H1 (cell line): ENCODE data around the gene NUP205. TPM values are rescaled to one million over a fixed set of nuclear protein-coding genes. Genes with fewer than 3 reads are reported as not detected.

Experiments used
- polyA plus RNA-seq, 7 experiments: library from polyadenylated mRNA; depleted of rRNA in 3 of 7; stranded (reverse) in 5 of 7; unstranded in 2 of 7; fragments of >200 nt in 5 of 7; fragments of 200-250 nt in 2 of 7; gene quantifications; 1 replicate in 5 of 7; 2 replicates in 1 of 7; 4 replicates in 1 of 7; pipeline versions ENCODE4 v1.2.1 to v1.2.3, GENCODE V29; 2011 to 2013; ENCODE audit warnings: missing spikeins in 2 of 7, mixed read lengths in 2 of 7
- total RNA-seq: library from RNA; stranded (reverse); fragmentation: NEBNext Ultra II Directional; extraction: Animal tissue kit (Norgen Biotek cat#: 25700); gene quantifications from 2 replicates; pipeline ENCODE4 v1.2.1, GENCODE V29; 2021
- TF ChIP-seq, protein P1 (sequence below): fragments of 300-600 bp; sonication (generic); IDR thresholded peaks from 2 replicates; pipeline ENCODE4 v1.7.1; 2012; ENCODE audit warnings: low read length, moderate library complexity, mild to moderate bottlenecking, inconsistent platforms; ENCODE audit not compliant: insufficient replicate concordance

NUP205 gene
- total and polyA plus RNA-seq, 2 of the 8 experiments (the other 6 are each of a cell fraction or from before 2014, with no cell fraction given), result 148 to 216 TPM

DNA sequence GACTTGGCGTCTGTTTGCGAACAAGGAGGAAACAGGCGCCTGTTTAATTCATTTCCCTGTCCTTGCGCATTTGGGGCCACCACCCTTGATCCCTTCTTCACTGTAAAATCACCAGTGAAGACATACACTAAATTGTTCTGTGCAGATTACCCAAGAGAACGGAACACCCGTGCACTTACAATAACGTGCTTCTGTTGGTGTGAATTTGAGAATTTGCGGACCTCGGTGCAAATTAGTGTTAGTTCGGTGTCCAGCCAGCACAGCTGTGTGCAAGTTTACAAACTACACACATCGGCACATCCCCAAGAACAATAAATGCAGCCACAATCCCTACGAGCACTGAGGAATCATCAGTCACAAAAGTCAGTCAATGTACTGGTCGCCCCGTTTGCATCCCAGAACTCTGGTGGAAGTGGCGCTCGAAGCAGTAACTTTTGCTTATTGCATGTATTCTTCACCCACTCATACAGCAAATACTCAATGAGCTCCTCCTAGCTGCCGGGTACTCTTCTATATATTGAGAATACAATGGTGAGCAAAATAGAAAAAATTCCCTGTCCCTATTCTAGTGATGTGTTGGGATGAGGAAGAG is 47.0 kb upstream of the NUP205 start (continued):
- TF ChIP-seq, protein P1, sequence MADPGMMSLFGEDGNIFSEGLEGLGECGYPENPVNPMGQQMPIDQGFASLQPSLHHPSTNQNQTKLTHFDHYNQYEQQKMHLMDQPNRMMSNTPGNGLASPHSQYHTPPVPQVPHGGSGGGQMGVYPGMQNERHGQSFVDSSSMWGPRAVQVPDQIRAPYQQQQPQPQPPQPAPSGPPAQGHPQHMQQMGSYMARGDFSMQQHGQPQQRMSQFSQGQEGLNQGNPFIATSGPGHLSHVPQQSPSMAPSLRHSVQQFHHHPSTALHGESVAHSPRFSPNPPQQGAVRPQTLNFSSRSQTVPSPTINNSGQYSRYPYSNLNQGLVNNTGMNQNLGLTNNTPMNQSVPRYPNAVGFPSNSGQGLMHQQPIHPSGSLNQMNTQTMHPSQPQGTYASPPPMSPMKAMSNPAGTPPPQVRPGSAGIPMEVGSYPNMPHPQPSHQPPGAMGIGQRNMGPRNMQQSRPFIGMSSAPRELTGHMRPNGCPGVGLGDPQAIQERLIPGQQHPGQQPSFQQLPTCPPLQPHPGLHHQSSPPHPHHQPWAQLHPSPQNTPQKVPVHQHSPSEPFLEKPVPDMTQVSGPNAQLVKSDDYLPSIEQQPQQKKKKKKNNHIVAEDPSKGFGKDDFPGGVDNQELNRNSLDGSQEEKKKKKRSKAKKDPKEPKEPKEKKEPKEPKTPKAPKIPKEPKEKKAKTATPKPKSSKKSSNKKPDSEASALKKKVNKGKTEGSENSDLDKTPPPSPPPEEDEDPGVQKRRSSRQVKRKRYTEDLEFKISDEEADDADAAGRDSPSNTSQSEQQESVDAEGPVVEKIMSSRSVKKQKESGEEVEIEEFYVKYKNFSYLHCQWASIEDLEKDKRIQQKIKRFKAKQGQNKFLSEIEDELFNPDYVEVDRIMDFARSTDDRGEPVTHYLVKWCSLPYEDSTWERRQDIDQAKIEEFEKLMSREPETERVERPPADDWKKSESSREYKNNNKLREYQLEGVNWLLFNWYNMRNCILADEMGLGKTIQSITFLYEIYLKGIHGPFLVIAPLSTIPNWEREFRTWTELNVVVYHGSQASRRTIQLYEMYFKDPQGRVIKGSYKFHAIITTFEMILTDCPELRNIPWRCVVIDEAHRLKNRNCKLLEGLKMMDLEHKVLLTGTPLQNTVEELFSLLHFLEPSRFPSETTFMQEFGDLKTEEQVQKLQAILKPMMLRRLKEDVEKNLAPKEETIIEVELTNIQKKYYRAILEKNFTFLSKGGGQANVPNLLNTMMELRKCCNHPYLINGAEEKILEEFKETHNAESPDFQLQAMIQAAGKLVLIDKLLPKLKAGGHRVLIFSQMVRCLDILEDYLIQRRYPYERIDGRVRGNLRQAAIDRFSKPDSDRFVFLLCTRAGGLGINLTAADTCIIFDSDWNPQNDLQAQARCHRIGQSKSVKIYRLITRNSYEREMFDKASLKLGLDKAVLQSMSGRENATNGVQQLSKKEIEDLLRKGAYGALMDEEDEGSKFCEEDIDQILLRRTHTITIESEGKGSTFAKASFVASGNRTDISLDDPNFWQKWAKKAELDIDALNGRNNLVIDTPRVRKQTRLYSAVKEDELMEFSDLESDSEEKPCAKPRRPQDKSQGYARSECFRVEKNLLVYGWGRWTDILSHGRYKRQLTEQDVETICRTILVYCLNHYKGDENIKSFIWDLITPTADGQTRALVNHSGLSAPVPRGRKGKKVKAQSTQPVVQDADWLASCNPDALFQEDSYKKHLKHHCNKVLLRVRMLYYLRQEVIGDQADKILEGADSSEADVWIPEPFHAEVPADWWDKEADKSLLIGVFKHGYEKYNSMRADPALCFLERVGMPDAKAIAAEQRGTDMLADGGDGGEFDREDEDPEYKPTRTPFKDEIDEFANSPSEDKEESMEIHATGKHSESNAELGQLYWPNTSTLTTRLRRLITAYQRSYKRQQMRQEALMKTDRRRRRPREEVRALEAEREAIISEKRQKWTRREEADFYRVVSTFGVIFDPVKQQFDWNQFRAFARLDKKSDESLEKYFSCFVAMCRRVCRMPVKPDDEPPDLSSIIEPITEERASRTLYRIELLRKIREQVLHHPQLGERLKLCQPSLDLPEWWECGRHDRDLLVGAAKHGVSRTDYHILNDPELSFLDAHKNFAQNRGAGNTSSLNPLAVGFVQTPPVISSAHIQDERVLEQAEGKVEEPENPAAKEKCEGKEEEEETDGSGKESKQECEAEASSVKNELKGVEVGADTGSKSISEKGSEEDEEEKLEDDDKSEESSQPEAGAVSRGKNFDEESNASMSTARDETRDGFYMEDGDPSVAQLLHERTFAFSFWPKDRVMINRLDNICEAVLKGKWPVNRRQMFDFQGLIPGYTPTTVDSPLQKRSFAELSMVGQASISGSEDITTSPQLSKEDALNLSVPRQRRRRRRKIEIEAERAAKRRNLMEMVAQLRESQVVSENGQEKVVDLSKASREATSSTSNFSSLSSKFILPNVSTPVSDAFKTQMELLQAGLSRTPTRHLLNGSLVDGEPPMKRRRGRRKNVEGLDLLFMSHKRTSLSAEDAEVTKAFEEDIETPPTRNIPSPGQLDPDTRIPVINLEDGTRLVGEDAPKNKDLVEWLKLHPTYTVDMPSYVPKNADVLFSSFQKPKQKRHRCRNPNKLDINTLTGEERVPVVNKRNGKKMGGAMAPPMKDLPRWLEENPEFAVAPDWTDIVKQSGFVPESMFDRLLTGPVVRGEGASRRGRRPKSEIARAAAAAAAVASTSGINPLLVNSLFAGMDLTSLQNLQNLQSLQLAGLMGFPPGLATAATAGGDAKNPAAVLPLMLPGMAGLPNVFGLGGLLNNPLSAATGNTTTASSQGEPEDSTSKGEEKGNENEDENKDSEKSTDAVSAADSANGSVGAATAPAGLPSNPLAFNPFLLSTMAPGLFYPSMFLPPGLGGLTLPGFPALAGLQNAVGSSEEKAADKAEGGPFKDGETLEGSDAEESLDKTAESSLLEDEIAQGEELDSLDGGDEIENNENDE, result no peak
- TF ChIP-seq, all 59 proteins: peak for 0
